ENCODE data around the gene SRGAP1. TPM values are rescaled to one million over a fixed set of nuclear protein-coding genes. Genes with fewer than 3 reads are reported as not detected.
"Not testable (repeated sequence)": the region's sequence is repeated elsewhere in the genome, so short reads cannot be mapped to it uniquely, and the experiment has no call there.

SRGAP1 gene
- polyA plus RNA-seq, 4 donors = 18.3 to 23.7 (median 21.9) TPM

DNA sequence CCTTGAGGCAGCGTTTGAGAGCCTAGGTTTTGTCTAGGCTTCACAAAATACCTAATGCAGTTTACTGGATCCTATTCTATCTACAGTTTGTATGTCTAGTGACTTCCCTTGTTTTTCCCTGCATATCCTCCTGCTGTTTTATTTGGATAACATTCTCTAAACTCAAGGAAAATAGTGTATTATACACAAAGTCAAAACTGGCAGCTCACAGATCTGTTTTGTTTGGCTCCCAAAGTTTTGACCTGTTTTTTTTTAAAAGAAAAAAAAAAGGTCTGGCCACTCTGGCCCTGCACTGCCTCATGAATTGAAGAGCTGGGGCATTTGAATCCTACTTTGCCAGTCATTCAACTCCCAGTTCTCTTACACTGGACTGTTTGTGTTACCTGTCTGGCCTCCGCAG, 222.3 kb downstream of the SRGAP1 start:
- no peak for DNase-seq (ENCODE audit: low read depth in 4 of 4, low spot score in 3 of 4)

DNA sequence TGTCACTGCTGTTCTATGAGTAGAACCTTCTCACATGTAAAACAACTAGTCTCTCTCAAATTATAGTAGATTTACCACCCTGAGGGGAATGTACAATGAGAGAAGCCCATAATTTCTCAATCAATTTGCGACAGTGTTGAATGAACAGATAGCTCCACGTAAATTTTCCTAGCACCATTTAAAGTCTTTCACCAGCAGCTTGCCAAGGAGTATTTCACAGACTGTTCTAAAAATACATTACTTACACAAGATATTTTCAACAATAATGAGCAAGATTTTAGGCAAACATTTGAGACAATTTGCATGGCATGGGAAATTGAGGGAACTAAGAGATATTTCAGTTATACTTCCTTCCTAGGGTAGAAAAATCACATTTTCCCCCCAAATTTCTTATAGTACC, 226.0 kb downstream of the SRGAP1 start:
- DNase-seq (ENCODE audit: low read depth in 4 of 4, low spot score in 3 of 4) = no peak

DNA sequence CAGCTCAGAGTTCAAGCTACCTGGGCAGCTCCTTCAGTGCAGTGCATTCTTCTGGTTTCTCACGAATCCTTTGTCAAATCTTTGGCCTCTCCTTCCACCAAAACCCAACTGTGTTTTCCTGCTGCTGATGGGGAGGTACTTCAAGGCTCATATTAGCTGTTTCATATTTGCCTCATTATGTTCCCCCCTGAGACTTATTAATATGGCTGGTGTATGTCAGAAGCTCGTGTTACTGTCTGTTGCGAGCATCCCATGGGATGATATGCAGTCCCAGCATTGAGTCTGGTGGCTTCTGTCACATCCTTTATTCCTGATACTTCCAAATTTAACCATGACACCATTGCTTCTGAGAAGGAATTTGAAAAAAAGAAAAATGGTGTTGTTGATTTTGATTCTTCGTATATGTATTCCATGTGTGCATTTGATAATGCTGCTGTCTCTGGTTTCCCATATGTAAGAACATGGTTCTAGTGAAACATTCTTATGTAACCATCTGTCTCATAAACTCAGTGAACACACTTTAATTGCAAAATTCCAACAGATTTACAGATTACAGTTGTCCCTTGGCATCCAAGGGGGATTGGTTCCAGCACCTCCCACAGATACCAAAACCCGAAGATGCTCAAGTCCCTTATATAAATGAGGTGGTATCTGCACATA, 228.5 kb downstream of the SRGAP1 start:
- no peak for DNase-seq (ENCODE audit: low read depth in 4 of 4, low spot score in 3 of 4)

DNA sequence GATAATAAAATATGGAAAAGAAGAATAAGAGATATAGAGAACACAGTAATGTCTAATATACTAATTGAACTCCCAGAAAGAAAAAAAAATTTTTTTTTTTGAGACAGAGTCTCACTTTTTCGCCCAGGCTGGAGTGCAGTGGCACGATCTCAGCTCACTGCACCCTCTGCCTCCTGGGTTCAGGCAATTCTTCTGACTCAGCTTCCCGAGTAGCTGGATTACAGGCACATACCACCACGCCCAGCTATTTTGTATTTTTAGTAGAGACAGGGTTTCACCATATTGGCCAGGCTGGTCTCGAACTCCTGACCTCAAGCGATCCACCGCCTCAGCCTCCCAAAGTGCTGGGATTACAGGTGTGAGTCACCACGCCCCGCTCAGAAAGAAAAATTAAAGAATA, 232.1 kb downstream of the SRGAP1 start:
- DNase-seq (ENCODE audit: low read depth in 4 of 4, low spot score in 3 of 4) = not testable (repeated sequence)

DNA sequence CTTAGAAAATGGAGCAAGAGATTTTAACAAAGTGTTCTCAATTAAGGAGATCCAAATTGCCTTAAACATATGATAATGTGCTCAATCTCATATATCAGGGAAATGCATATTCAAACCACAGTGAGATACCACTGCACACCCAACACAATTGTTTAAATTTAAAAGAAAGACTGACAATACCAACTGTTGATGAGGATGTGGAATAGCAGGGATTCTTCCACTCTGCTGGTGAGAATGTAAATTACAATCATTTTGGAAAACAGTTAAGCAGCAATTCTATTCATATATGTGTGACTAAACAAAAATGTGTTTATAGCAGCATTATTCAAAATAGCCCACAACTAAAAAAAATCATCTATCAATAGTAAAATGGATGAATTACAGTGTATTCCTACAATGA, 233.4 kb downstream of the SRGAP1 start:
- no peak for DNase-seq (ENCODE audit: low read depth in 4 of 4, low spot score in 3 of 4)

DNA sequence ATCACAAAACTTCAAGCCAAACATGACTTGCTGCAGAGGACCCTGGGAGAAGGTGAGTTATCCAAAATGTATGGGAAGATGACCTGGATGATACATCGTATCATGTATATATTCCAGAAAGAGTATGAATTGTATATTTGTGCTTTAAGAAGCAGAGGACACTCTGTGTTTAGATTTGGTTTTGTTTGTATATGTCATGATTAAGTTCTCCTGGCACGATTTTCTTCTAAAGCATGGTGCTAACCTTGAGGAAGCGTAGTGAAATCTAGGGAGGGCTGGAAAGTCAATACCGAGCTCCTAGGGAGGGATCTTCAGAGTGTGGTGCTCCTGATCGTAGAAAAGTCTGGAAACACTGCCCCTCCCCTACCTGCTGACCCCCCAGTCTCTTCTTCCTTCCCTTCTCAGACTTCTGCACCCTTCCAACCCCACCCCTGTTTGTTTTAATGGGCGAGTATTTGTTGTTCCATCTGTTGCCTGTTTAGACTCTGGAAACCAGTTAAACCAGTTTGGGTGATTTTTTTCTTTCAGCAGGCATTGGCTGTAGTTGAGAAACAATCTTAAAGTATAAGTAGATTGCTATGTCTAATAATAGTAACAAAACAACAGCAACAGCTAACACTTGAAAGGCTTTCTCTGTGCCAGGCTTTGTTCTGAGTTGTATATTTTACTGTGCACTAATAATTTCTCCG, 236.0 kb downstream of the SRGAP1 start:
- no peak for DNase-seq (ENCODE audit: low read depth in 4 of 4, low spot score in 3 of 4)

DNA sequence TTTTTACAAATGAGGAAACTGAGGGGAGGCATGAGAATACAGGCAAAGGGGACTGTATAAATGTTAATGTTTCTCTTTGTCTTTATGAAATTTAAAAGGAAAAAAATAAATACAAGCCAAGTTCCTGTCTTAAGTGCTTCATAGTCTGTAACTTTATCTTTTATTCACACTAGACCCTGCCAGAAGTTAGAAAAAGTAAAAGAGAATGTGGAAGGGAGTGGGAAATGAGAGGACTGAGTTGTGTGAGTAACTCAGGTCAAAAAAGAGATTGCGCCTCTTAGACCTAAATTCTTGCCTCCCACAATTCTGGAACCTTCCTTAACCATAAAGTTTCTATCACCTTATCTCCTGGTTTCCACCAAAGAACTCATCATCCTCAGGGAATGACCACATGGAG, 236.5 kb downstream of the SRGAP1 start:
- no peak for DNase-seq (ENCODE audit: low read depth in 4 of 4, low spot score in 3 of 4)

DNA sequence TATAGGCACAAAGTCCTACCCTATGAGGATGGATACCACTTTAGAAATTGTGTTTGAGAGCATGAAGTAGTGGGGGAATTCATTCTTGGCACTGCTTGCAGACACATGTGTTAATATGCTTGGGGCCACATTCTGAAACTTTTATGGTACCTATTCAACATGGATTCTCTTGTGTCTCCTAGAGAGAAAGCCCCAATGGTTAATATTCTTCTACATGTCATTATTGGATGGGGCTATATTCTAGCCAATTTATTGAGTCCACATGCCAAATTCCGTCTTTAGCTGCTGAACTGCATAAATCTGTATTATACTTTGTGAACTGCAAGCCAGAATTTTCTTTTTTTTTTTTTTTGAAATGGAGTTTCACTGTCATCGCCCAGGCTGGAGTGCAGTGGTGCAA, 237.6 kb downstream of the SRGAP1 start:
- DNase-seq (ENCODE audit: low read depth in 4 of 4, low spot score in 3 of 4) = no peak

DNA sequence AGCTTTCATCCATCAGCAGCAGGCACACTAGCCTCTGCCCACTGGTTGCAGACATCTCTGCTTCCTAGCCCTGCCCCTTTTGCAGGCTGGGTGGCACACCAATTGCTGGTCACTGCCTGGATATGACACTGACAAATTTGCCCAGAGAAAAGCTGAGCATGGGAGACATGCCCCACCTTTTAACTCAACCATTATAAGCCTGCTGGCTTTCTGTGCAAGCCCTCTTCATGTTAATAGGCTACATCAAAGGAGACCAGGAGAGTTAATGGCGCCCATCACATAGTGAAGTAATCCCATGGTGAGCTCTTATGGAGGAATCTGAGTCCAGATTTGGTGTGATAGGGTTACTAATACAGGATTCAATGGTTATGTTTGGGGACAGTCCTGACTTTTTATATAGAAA, 238.4 kb downstream of the SRGAP1 start:
- DNase-seq (ENCODE audit: low read depth in 4 of 4, low spot score in 3 of 4) = no peak

DNA sequence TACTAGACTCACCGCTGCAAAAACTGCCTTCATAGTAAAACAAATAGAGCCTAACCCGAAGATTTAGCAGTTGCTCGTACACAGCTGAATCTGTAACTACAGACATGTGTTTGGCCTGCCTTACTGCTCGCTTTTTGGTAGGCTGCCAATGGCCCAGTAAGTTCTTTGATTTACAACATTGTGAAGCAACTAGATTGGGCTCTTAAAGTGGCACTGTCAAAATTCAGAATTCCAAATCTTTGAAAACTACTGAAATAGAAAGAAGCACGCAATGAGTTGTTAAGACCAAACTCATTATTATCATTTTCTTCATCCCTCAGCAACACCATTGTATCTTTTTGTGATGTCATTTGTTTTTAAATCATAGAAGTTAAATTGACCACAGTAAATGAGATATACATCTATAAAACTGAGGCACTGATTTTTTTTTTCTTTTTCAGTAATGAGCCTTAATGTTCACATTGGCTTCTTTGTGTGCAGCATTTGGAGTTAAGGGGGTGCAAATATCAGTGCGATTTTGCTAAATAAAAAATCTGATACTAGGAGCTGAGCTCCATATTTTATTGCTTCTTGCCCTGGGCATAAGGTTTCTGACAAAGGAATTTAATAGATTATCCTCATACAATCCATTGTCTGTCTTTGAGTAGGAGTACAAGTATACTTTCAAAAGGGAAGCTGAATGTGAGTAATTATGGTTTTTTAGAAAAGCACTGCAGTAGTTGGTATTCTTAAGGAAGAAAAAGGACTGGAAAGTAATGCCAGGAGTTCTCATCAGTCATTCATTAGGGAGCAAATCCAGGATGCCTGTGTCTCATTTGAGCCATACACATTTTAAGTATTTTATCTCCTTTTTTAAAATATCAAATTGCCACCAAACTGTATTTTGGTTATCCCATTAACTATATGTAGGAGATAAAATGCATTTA, 239.0 kb downstream of the SRGAP1 start:
- peak; percentile 38 to 74 (median 64) for DNase-seq (ENCODE audit: low read depth in 4 of 4, low spot score in 3 of 4)

DNA sequence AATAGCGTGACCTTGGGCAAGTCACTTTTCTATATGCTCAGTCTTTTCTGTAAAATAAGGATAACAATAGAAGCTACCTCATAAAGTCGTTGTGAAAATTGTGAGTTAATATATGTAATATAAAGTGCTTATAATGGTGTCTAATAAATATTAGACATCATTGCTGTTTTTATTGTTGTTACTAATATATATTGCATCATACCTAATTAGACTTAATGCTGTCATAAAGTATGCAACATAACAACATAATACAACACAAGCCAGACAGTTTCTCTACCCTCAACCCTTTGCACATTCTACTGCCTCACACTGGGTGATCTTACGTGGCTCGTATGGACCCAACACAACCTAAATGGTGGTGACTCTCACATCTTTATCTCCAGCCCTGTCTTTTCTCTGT, 240.7 kb downstream of the SRGAP1 start:
- DNase-seq (ENCODE audit: low read depth in 4 of 4, low spot score in 3 of 4) = no peak

DNA sequence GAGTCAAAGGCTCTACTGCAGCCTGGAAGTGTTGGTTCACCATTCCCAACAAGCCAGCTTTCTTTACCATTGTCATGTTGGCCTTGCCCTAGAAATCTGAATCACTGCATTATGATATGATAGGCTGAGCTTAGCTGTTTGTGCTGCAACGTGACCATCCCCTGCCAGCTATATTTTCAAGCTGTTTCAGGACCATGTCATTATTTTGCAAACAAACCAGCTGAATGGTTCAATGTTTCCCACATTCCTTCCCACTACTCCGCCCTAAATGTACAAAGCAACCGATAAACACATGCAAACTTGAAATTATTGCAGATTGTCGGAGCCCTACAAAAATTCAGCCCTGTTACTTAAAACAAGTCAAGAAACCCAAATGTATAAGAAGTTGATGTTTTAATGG, 241.5 kb downstream of the SRGAP1 start:
- no peak for DNase-seq (ENCODE audit: low read depth in 4 of 4, low spot score in 3 of 4)

DNA sequence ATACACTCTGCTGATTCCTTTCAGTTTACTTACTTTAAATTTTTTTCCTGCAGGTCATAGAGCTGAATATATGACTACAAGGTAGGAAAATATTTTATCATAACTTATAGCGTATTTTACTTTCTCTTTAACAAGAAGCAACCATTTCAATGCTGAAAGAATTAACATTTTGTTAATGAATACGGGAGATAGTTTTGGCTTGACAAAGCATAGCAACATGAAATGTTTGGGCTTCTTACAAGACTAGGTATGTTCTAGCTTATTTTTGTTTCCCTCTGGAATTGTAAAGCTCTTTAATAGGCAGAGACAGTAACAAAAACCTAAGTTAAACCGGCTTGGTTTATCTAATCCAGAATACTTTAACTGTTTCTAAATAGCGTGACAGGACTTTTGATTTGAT, 242.4 kb downstream of the SRGAP1 start:
- DNase-seq (ENCODE audit: low read depth in 4 of 4, low spot score in 3 of 4) = no peak

DNA sequence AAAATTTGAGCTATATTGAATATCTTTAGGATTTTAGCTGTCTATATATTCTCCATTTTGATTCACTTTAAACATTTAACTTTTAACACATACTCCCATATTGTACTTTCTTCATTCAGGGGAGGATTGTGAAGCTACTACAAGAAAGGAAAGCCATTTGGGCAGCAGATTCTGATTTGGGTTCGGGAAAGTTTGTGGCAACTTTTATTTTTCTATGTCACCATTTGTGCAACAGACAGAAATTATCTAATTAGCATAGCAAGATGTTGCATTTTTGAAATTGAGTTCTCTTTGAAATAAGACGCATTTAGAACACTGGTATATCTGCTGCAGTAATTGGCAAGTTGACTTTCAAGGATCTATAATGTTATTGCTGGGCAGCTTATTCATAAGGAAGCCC, 243.3 kb downstream of the SRGAP1 start:
- DNase-seq (ENCODE audit: low read depth in 4 of 4, low spot score in 3 of 4) = no peak

DNA sequence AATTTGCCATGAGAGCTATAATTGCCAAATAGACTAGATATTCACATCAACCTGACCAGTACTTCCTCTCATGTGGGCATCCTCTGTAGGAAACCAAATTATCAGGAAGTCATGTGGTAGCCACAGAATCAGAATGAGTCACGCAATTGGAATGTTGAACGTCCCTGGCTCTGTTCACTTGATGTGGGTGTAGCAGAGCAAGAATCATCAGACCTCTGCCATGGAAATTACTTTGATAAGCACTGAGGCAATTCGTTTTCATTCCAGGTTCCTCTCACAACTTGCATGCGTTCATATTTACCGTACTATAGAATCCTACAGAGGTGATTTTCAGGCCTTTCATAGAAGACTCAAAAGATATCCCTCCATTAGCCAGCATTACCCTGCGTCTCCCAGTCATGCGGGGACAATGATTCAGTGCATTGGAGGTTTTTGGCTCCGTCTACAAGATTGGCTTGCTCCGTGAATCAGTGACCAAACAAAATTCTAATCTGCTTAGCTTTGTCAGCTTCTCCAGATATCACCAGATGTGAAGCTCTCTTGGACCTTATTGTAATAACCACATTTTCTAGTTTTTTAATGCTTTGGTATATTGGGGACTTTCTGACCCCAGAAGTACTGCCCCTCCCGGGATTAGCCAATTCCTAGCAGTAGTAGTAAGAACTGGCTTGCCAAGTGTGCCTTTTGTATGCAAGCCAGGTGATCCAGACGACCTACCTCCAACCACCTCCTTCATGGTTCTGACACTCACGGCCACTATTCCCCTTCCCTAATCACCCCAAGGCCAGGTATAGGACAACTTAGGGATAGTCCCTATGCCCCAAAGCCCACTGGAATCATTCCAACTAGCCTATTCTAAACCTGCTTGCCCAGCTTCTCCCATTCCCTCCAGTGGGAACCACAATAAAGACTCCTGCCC, 244.2 kb downstream of the SRGAP1 start:
- DNase-seq (ENCODE audit: low read depth in 4 of 4, low spot score in 3 of 4) = no peak

DNA sequence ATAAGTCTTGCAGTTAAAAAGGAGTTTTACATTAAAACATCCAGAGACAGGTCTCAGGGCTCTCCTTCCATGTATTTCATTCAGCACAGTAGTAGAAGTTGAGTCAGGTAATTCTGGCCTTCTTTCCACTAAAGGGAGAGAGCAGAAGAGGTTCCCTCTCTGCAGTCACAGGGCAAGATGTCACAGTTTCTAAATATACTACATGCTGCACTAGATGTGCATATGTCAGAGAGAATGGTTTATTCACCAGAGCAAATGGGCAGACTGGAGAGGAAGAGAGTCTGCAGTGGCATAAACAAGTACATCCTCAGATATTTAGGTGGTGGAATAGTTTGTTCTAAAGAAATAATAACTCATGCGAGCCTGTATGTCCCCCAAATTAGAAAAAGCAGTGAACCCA, 245.5 kb downstream of the SRGAP1 start:
- DNase-seq (ENCODE audit: low read depth in 4 of 4, low spot score in 3 of 4) = no peak

DNA sequence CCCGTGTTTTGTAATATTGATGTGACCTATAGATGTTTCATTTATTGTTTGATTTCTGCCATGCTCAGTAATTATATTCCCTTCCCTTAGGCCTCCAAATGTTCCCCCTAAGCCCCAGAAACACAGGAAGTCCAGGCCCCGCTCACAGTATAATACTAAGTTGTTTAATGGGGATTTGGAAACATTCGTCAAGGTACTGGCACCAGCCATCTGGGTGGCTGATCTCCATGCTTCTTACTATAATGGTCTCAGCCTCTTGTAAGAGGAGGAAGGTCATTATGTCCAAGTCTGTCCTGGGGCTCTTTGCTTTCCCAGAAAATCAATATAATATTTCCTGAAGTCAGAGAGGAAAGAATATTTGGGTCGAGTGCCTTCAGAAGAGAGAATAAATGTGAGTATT, 246.7 kb downstream of the SRGAP1 start:
- DNase-seq (ENCODE audit: low read depth in 4 of 4, low spot score in 3 of 4) = no peak

DNA sequence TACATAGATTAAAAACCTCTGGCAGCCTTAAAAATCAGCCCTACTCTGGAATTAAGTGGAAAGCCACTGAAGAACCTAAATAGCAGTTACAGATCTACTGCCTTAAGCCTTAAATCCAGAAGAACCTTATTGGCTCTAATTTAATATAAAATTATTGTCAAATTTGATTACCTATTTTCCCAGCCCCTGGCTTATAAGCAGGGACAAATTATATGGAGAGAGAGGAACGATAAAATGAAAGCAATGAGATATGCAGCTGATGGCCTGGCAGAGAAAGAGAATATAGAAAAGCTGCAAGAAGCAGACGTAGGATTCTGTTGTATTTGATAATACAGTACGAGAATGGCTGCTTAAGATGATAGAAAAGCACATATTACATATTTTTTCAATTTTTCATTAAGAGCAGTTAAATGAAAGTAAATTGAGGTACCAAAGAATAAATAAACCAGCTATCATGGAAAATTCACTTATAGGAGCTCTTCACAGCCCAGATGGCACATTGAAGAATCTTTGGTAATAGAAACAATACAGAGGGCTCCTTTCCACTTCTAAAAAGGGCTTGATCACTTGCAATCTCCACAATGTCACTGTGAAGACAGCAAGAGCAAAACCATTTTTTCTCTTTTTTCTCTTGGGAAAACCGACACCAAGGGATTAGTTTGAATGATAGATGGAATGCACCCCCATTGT, 248.2 kb downstream of the SRGAP1 start:
- no peak for DNase-seq (ENCODE audit: low read depth in 4 of 4, low spot score in 3 of 4)

DNA sequence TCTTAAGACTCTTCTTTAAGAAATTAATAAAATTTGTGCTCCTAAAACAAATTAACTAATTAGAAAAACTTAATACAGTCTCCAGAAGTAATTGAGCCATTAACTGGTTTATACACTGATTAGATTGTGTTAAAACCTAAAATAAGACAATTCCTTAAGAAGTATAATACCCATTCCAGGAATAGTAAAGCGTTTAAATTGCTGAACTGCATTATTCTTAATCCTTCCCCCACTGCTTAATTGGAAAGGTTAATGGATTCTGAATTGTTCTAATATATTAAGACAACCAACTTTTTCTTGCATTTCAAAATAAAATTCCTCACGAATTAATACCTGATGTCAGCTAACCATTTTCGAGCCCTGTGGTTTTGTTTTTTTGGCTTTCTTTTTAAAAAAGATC, 249.2 kb downstream of the SRGAP1 start:
- no peak for DNase-seq (ENCODE audit: low read depth in 4 of 4, low spot score in 3 of 4)
